H9 (cell line): Measurements from ENCODE around the gene CWC27. TPM values are rescaled to one million over a fixed set of nuclear protein-coding genes. Genes with fewer than 3 reads are reported as not detected.

Experiments used
- DNase-seq: peaks from one replicate; pipeline ENCODE4 v3.0.0-alpha.2; 2017
- H2AFZ ChIP-seq: one replicate; pipeline ENCODE4 v1.6.1; 2013; ENCODE audit warnings: mild to moderate bottlenecking, low read length, control low read depth, moderate library complexity
- H2AK5ac ChIP-seq: 2 replicates; pipeline ENCODE4 v1.6.1; 2013; ENCODE audit warnings: low read length, control low read depth, mixed read lengths; ENCODE audit not compliant: insufficient read length
- H2BK120ac ChIP-seq: one replicate; pipeline ENCODE4 v1.6.1; 2013; ENCODE audit warnings: low read depth, mild to moderate bottlenecking, low read length, control low read depth, inconsistent platforms; ENCODE audit not compliant: poor library complexity, severe bottlenecking
- H2BK12ac ChIP-seq: 2 replicates; pipeline ENCODE4 v1.6.1; 2013; ENCODE audit warnings: low read length, control low read depth, mixed read lengths, low read depth; ENCODE audit not compliant: insufficient read length
- H2BK15ac ChIP-seq: 2 replicates; pipeline ENCODE4 v1.6.1; 2013; ENCODE audit warnings: low read depth, low read length, control low read depth
- H2BK20ac ChIP-seq: one replicate; pipeline ENCODE4 v1.6.1; 2013; ENCODE audit warnings: low read depth, mild to moderate bottlenecking, low read length, control low read depth, inconsistent platforms; ENCODE audit not compliant: poor library complexity, severe bottlenecking
- H2BK5ac ChIP-seq: 2 replicates; pipeline ENCODE4 v1.6.1; 2013; ENCODE audit warnings: low read length, control low read depth, mixed read lengths; ENCODE audit not compliant: insufficient read length
- H3K14ac ChIP-seq: 2 replicates; pipeline ENCODE4 v1.6.1; 2013; ENCODE audit warnings: low read length, control low read depth; ENCODE audit not compliant: insufficient read depth
- H3K18ac ChIP-seq: 2 replicates; pipeline ENCODE4 v1.6.1; 2013; ENCODE audit warnings: low read depth, mild to moderate bottlenecking, mixed read lengths, low read length, control low read depth; ENCODE audit not compliant: insufficient read length
- H3K23ac ChIP-seq: 2 replicates; pipeline ENCODE4 v1.6.1; 2013; ENCODE audit warnings: low read length, control low read depth, mixed read lengths, low read depth; ENCODE audit not compliant: insufficient read length
- H3K23me2 ChIP-seq: 2 replicates; pipeline ENCODE4 v1.6.1; 2013; ENCODE audit warnings: low read depth, mild to moderate bottlenecking, mixed read lengths, low read length, control low read depth; ENCODE audit not compliant: insufficient read length, poor library complexity, severe bottlenecking
- H3K27ac ChIP-seq: 2 replicates; pipeline ENCODE4 v1.5.1; 2013; ENCODE audit warnings: low read length, control low read depth, mixed read lengths, low read depth; ENCODE audit not compliant: insufficient read length
- H3K27me3 ChIP-seq: 2 replicates; pipeline ENCODE4 v1.6.1; 2013; ENCODE audit warnings: low read length, control low read depth, inconsistent platforms; ENCODE audit not compliant: insufficient read depth
- H3K4ac ChIP-seq: 2 replicates; pipeline ENCODE4 v1.6.1; 2013; ENCODE audit warnings: low read depth, mild to moderate bottlenecking, control low read depth, inconsistent platforms, low read length, moderate library complexity
- H3K4me1 ChIP-seq: 2 replicates; pipeline ENCODE4 v1.6.1; 2013; ENCODE audit warnings: low read length, control low read depth, inconsistent platforms; ENCODE audit not compliant: insufficient read depth
- H3K4me2 ChIP-seq: 2 replicates; pipeline ENCODE4 v1.6.1; 2013; ENCODE audit warnings: low read length, control low read depth, mixed read lengths; ENCODE audit not compliant: insufficient read length, insufficient read depth
- H3K56ac ChIP-seq: 2 replicates; pipeline ENCODE4 v1.6.1; 2013; ENCODE audit warnings: low read depth, mild to moderate bottlenecking, mixed read lengths, low read length, control low read depth; ENCODE audit not compliant: insufficient read length
- H3K79me1 ChIP-seq: 2 replicates; pipeline ENCODE4 v1.6.1; 2013; ENCODE audit warnings: low read depth, mild to moderate bottlenecking, moderate library complexity, low read length, control low read depth, inconsistent platforms; ENCODE audit not compliant: insufficient read depth, poor library complexity, severe bottlenecking
- H3K79me2 ChIP-seq: 2 replicates; pipeline ENCODE4 v1.6.1; 2013; ENCODE audit warnings: low read length, control low read depth, inconsistent platforms; ENCODE audit not compliant: insufficient read depth
- H3K9ac ChIP-seq: 2 replicates; pipeline ENCODE4 v1.6.1; 2013; ENCODE audit warnings: low read length, control low read depth, mixed read lengths; ENCODE audit not compliant: insufficient read length; ENCODE audit errors: extremely low read depth
- H3K9me3 ChIP-seq: one replicate; pipeline ENCODE4 v1.6.1; 2013; ENCODE audit warnings: low read depth, low read length, inconsistent platforms; ENCODE audit not compliant: control insufficient read depth
- H3T11ph ChIP-seq: one replicate; pipeline ENCODE4 v1.6.1; 2013; ENCODE audit warnings: mild to moderate bottlenecking, low read length, control low read depth, inconsistent platforms
- H4K20me1 ChIP-seq: one replicate; pipeline ENCODE4 v1.6.1; 2013; ENCODE audit not compliant: control insufficient read depth, insufficient read length, insufficient read depth
- H4K5ac ChIP-seq: 2 replicates; pipeline ENCODE4 v1.6.1; 2013; ENCODE audit warnings: low read depth, mild to moderate bottlenecking, mixed read lengths, low read length, control low read depth; ENCODE audit not compliant: insufficient read length
- H4K8ac ChIP-seq: replicated peaks from 2 replicates; pipeline ENCODE4 v1.6.1; 2013; ENCODE audit warnings: low read length, control low read depth, mixed read lengths, low read depth; ENCODE audit not compliant: insufficient read length
- H4K91ac ChIP-seq: 2 replicates; pipeline ENCODE4 v1.6.1; 2013; ENCODE audit warnings: low read depth, mild to moderate bottlenecking, moderate library complexity, mixed read lengths, low read length, control low read depth; ENCODE audit not compliant: insufficient read length
- H3K27ac Mint-ChIP-seq, 3 experiments: 2 replicates in 2 of 3; 3 replicates in 1 of 3; pipeline ENCODE4 v1.8.0; 2020 to 2021; ENCODE audit warnings: mixed read lengths in 3 of 3, mild to moderate bottlenecking in 1 of 3, moderate library complexity in 1 of 3
- H3K27me3 Mint-ChIP-seq: 2 replicates; pipeline ENCODE4 v1.8.0; 2021; ENCODE audit warnings: low read depth, mild to moderate bottlenecking, moderate library complexity, mixed read lengths
- H3K36me3 Mint-ChIP-seq, 3 experiments: 2 replicates in 2 of 3; 3 replicates in 1 of 3; pipeline ENCODE4 v1.8.0; 2020 to 2021; ENCODE audit warnings: low read depth in 3 of 3, mixed read lengths in 3 of 3; ENCODE audit not compliant: insufficient read depth in 1 of 3
- H3K4me1 Mint-ChIP-seq, 2 experiments: 2 replicates each; pipeline ENCODE4 v1.8.0; 2020; ENCODE audit warnings: mixed read lengths in 2 of 2
- H3K4me3 Mint-ChIP-seq, 2 experiments: 2 replicates in 1 of 2; 3 replicates in 1 of 2; pipeline ENCODE4 v1.8.0; 2020 to 2021; ENCODE audit warnings: mild to moderate bottlenecking in 2 of 2, mixed read lengths in 2 of 2, moderate library complexity in 1 of 2
- H3K9me3 Mint-ChIP-seq, 2 experiments: 2 replicates in 1 of 2; 3 replicates in 1 of 2; pipeline ENCODE4 v1.8.0; 2020; ENCODE audit warnings: mild to moderate bottlenecking in 2 of 2, mixed read lengths in 2 of 2, moderate library complexity in 1 of 2
- WGBS: extraction: QIAGEN DNeasy Blood & Tissue Kit; methylation state at CpG from one replicate; pipeline ENCODE4 v1.1.7; 2013; ENCODE audit warnings: missing lambda C conversion rate, low lambda C conversion rate, mixed read lengths; ENCODE audit not compliant: insufficient read length; ENCODE audit errors: extremely low coverage; 5-methylcytosine and 5-hydroxymethylcytosine counted together
- total RNA-seq: library from RNA; stranded (reverse); gene quantifications from 2 replicates; pipeline ENCODE4 v1.2.1, GENCODE V29; 2021
- TF ChIP-seq, protein P1 (sequence below): fragments of 200-600 bp; sonication (generic); conservative IDR thresholded peaks from 3 replicates; pipeline ENCODE4 v1.8.0; 2021; ENCODE audit warnings: antibody characterized with exemption, mild to moderate bottlenecking

Gene CWC27
- total RNA-seq, 1 experiment from 2014 or later: 41.9 TPM

DNA sequence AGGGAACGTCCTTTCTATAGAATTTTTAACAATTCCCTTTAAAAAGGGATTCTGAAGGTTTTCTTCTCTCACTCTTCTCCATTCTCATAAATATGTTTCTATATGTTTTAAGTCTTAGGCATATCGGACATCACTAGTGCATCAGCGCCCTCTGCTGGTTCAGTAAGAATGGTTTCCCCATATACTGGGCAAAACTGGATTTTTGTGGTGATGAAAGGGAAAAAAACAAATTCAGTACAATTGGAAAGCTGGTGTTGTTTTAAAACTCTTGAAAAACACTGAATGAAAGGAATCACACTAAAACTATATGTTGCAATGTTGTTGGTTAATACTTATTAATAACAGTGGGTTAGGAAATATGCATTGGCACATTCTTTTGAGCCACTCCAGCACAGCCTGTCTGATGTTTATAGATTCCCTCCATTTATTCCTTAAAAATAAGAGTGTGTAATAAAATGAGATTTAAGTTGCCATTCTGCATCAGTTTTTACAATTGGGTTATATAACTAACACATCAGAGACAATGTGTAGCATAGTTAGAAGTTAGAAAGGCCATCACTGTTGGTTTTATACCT lies 15.8 kb downstream of the CWC27 start:
- Mint-ChIP-seq H3K27me3 (no peaks in the 10 kb centered on the region), H3K4me1 (no peaks in the 10 kb centered on the region), H3K36me3 (peaks cover 8 to 14% (median 10%) of the 10 kb centered on the region in 3 experiments; a peak in 5 of 7 replicates), H3K4me3 (no peak overlapping the region), H3K9me3 (no peaks in the 10 kb centered on the region), H3K27ac (no peak overlapping the region)
- Histone ChIP-seq H3K79me2 (no peaks in the 10 kb centered on the region; the same call in 1 of the 2 replicates), H2BK12ac (no peak overlapping the region), H2AFZ (no peak overlapping the region), H3K4me1 (no peaks in the 10 kb centered on the region), H3K79me1 (no peaks in the 10 kb centered on the region), H3K9me3 (no peaks in the 10 kb centered on the region), H3K4me2 (no peak overlapping the region), H3K23ac (no peak overlapping the region), H3K23me2 (no peaks in the 10 kb centered on the region), H3T11ph (no peak overlapping the region), H3K18ac (no peak overlapping the region), H3K27ac (no peak overlapping the region), H3K9ac (no peak overlapping the region), H3K27me3 (no peaks in the 10 kb centered on the region), H4K5ac (no peak overlapping the region), H4K91ac (no peak overlapping the region), H3K4ac (no peak overlapping the region), H4K8ac (no peak overlapping the region), H3K14ac (no peak overlapping the region), H2BK5ac (no peak overlapping the region), H2BK20ac (no peak overlapping the region), H2BK120ac (no peak overlapping the region), H4K20me1 (no peaks in the 10 kb centered on the region), H2BK15ac (no peak overlapping the region), H3K56ac (no peak overlapping the region), H2AK5ac (no peak overlapping the region)
- WGBS: no CpG with 5 or more reads among the region's 3 CpGs
- peak; percentile 39 for DNase-seq
- TF ChIP-seq, protein P1, sequence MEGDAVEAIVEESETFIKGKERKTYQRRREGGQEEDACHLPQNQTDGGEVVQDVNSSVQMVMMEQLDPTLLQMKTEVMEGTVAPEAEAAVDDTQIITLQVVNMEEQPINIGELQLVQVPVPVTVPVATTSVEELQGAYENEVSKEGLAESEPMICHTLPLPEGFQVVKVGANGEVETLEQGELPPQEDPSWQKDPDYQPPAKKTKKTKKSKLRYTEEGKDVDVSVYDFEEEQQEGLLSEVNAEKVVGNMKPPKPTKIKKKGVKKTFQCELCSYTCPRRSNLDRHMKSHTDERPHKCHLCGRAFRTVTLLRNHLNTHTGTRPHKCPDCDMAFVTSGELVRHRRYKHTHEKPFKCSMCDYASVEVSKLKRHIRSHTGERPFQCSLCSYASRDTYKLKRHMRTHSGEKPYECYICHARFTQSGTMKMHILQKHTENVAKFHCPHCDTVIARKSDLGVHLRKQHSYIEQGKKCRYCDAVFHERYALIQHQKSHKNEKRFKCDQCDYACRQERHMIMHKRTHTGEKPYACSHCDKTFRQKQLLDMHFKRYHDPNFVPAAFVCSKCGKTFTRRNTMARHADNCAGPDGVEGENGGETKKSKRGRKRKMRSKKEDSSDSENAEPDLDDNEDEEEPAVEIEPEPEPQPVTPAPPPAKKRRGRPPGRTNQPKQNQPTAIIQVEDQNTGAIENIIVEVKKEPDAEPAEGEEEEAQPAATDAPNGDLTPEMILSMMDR: peak; percentile 94
